ENCODE results near the gene EIF4B.
A peak's percentile ranks its signal among the peaks of the same experiment; 100 is the strongest.

Gene EIF4B

DNA sequence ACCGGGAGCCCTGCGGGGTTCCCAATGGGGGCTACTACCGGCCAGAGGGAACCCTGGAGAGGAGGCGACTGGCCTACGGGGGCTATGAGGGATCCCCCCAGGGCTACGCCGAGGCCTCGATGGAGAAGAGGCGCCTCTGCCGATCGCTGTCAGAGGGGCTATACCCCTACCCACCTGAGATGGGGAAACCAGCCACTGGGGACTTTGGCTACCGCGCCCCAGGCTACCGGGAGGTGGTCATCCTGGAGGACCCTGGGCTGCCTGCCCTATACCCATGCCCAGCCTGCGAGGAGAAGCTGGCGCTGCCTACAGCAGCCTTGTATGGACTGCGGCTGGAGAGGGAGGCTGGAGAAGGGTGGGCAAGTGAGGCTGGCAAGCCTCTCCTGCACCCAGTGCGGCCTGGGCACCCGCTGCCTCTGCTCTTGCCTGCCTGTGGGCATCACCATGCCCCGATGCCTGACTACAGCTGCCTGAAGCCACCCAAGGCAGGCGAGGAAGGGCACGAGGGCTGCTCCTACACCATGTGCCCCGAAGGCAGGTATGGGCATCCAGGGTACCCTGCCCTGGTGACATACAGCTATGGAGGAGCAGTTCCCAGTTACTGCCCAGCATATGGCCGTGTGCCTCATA, 53.3 kb downstream of the EIF4B start:
- no peak for DNase-seq (ENCODE audit: low read depth in 2 of 2)

DNA sequence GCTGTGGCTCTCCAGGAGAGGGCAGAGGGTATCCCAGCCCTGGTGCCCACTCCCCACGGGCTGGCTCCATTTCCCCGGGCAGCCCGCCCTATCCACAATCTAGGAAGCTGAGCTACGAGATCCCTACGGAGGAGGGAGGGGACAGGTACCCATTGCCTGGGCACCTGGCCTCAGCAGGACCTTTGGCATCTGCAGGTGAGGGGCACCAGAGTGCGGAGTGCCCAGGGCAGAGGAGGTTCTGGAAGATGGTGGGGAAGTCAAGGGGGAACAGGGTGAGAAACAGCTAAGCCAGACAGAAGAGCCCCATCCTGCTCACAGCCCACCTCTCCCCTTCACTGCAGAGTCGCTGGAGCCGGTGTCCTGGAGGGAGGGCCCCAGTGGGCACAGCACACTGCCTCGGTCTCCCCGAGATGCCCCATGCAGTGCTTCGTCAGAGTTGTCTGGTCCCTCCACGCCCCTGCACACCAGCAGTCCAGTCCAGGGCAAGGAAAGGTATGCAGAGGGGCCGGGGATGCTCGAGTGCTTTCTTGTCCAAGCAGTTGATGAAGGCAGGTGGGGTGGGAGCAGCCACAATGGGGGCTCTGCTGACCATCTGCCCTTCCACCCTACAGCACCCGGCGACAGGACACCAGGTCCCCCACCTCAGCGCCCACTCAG, 53.9 kb downstream of the EIF4B start:
- no peak for DNase-seq (ENCODE audit: low read depth in 2 of 2)

DNA sequence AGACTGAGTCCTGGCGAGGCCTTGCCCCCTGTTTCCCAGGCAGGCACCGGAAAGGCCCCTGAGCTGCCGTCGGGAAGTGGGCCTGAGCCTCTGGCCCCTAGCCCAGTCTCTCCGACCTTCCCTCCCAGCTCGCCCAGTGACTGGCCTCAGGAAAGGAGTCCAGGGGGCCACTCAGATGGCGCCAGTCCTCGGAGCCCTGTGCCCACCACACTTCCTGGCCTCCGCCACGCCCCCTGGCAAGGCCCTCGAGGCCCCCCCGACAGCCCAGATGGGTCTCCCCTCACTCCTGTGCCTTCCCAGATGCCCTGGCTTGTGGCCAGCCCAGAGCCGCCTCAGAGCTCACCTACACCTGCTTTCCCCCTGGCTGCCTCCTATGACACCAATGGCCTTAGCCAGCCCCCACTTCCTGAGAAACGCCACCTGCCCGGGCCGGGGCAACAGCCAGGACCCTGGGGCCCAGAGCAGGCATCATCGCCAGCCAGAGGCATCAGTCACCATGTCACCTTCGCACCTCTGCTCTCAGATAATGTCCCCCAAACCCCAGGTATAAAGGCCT, 54.5 kb downstream of the EIF4B start:
- no peak for DNase-seq (ENCODE audit: low read depth in 2 of 2)

DNA sequence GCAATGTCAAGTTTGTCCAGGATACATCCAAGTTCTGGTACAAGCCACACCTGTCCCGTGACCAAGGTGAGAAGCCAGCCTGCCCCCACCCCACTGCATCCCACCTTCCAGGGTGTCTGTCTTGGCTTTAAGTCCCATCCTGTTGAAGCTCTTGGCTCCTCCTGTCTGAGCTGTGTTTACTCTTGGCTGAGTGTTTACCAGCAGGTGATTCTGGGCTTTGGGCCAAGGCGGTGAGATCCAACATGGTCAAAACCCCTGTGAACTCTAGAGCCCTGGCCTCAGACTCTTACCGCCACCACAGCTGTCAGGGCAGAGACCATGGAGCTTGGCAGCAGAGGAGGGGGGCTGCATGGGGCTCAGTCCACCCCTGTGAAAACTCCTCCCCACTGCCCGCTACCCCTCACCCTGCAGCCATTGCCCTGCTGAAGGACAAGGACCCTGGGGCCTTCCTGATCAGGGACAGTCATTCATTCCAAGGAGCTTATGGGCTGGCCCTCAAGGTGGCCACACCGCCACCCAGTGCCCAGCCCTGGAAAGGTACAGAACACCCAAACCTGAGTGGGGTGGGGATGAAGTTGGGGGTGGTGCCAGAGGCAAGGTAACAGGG, 55.3 kb downstream of the EIF4B start:
- no peak for DNase-seq (ENCODE audit: low read depth in 2 of 2)

DNA sequence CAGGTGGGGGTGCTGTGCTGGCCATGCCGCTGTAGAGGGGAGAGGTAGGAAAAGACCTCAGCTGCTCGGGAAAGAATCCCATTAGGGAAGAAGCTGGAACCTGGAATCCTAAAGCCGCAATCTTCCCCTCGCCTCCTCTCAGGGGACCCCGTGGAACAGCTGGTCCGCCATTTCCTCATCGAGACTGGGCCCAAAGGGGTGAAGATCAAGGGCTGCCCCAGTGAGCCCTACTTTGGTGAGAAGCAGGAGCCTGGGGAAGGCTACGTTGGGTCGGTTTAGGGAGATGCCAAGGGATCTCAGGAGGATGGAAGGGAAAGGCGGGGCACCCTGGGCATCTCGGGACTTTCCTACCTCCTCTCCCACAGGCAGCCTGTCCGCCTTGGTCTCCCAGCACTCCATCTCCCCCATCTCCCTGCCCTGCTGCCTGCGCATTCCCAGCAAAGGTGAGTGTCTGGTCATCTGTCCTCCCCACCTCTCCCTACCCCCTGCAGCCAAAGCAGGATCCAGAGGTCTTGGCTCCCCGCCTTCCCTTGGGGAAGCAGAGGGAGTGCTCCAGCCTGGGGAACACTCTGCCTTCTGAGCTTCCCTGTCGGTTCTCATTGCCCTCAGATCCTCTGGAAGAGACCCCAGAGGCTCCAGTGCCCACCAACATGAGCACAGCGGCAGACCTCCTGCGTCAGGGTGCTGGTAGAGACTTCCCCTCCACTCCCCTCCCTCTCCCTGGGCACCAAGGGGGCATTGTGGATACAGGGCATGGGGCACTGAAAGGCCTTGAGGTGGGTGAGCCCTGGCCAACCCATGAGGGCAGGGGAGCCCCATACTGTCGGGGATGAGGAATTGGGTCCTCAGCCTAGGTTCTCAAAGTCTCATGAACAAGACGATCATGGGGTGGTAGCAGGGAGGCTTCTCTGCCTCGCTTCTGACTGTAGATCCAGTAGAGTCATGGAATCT, 56.0 kb downstream of the EIF4B start:
- DNase-seq (ENCODE audit: low read depth in 2 of 2): no peak

DNA sequence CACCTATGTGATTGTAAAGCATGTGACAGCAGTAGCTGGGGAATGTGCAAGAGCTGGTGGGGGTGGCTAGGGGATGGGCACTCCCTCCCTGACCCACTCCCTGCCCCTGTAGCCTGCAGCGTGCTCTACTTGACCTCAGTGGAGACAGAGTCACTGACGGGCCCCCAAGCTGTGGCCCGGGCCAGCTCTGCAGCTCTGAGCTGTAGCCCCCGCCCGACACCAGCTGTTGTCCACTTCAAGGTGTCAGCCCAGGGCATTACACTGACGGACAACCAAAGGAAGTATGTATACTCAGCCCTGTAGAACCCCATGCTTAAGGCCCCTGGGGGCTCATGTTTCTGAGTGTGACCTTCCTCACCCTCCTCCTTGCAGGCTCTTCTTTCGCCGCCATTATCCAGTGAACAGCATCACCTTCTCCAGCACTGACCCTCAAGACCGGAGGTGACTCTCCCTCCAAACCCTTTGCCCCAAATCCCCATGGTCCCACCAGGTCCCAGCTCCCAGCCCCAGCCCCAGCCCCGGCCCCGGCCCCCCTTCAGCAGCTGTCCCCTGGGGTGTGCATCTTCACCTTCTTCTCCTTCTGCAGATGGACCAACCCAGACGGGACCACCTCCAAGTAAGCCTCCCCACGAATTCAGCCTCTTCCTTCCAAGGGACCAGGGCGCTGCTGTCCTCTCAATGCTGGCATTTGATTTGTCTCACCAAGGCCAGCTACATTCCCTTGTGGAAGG, 56.9 kb downstream of the EIF4B start:
- no peak for DNase-seq (ENCODE audit: low read depth in 2 of 2)

DNA sequence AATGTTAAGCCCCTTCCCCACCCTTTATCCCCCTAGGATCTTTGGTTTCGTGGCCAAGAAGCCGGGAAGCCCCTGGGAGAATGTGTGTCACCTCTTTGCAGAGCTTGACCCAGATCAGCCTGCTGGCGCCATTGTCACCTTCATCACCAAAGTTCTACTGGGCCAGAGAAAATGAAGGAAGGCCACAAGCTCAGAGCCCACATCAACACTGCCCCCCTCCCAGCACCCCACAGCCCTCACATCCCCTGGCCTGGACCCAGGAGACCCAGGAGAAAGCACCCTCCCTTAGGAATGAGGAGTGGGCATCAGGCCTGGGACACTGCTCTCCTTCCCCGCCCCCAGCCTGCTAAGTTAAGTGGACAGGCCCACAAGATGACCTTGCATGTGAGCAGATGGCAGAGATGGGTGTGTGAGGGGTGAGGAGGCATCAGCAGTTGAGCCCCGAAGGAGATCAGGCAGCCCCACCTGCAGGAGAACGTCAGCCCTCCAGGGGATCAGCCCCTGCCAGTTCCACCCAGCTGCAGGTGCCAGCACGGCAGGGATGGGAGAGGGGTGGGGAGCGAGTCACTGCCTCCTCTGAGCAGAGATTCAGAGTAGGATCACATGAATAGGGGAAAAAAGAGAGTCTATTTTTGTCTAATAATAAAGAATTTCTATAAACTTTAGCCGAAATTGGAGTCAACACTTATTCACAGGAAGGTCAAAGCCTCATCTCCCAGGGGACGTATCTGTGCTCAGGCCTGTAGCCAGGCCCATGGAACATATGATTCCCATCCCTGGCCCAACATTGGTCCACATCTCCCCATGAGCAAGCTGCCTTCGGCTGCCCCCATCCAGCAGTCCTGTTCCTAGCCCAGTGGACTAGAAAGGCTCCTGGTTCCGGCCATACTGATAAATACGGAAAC, 57.7 kb downstream of the EIF4B start:
- no peak for DNase-seq (ENCODE audit: low read depth in 2 of 2)

DNA sequence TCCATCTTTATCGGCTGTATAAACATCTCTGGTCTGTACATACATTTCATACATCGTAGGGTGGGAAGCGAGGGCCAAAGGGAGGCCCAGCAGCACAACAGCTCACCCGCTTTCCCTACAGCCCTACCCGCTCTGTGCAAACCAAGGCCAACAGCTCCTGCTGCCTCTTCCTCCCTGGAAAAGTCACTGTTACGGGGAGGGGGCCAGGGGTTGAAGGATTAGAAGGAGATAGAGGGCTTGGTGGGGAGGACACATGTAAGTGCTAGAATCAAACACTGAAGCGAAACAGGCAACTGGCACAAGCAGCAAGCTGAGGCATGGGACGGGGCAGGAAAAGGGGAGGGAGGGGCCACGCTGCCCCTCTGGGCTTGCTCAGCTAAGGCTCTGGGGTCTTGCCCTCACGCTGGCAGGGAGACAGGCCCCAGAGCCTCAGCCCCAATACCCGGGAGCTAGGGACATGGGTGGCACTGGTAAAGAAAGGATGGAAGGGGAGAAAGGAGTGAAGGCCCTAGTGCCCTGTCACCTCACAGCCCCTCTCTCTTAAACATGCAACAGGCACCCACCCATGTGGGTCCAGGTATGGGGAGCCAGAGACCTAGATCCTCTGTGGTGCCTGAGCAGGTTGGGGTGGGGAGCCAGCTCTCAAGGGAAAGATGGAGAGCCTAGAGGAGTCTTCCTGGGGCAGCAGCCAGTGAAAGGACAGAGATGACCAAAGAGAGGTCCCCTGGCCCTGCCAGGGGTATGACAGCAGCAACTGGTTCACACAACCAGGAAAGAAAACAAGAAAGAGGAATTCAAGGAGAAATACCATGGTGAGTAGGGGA, 58.6 kb downstream of the EIF4B start:
- no peak for DNase-seq (ENCODE audit: low read depth in 2 of 2)

DNA sequence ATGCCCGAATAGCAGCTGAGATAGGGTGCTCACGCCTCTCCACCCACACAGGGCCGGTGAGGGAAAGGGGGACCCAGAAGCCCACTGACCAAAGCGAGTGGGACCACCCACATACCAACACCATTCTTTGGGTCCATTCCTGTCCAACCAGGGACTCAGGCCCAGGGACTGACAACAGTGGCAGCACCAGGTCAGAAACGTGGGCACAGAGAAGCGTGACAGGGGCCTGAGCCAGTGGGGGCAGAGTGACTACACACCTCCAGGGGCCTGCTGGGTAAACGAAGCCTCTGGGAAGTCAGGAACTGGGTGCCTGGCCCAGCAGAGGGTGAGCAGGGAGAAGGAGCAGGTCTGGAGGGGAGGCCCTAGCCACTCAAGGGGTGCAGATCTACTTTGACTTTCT, 59.2 kb downstream of the EIF4B start:
- no peak for DNase-seq (ENCODE audit: low read depth in 2 of 2)

DNA sequence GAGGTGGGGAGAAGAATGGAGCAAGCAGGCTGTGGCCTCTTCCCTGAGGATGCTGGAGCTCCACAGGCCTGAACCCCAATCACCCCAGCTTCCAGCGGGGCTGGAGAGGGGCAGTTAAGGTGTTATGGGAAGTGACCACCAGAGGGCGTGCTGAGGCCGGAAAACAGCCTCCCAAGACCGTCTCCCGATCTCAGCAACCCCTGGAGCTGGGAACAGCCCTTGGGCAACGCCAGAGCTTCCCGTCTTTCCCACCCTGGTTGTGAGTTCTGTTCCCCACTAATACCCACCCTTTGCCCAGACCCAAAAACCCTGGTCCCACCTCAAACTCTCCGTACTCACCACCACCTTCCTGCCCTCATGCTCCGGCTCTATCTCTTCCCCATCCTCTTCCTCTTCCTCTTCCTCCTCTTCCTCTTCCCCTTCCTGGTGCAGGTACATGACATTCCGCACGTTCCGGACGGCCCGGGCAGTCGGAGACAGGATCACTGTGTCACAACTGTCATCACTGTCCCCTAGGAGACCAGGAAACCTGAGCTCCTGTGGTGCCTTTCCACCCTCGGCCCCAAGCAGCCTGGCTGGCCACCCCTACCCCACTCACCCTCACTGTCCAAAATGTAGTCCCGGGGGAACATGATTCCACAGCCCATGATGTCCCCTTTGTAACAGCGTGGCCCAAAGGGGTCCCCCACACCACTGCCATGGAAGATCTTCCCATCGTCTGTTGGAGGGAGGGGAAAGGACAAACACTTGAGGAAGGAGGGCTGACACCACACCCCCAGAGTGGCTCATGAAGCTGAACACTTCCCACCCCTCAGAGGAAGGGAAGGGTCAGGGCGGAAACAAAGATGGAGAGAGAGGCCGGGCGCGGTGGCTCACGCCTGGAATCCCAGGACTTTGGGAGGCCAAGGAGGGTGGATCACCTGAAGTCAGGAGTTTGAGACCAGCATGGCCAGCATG, 60.0 kb downstream of the EIF4B start:
- peak; percentile 58 to 67 for DNase-seq (ENCODE audit: low read depth in 2 of 2)

DNA sequence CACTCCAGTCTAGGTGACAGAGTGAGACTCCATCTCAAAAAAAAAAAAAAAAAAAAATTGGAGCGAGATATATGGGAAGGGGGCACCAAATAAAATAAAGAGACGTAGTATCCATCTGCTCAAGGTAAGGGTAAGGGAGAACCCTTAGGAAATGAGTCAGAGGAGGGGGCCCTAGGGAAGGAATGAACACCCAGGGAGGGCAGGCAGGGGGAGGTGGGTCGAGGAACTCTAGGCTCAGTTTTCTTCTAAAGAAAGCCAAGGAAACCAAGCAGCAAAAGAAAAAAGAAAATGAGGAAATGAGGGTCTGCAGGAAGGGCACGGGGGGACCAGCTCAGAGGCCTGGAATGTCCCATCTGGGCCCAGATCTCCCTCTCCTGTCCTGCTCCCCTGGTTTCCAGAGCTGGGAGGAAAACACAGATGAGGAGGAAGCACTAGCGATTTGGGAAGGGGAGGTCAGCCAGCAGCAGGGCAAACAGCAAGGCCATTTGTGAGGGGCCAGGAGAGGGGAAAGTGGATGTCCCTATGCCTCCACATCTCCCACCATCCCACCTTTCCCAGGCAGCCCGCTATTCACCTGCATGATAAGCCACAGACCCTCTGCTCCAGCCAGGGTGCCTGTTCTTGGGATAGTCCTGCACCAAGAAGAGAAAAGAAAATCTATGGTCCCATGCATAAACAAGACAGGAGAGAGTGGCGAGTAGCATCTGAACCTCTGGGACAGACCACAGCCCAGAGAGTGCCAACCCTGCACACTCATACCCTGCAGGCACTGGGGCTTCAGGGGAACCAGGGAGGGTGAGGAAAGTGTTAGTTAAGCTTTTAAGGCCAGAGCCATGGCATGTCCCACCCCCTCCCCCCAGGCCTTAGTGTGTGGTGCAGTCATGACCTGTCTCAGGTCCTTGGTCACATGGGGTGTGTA, 61.1 kb downstream of the EIF4B start:
- no peak for DNase-seq (ENCODE audit: low read depth in 2 of 2)

DNA sequence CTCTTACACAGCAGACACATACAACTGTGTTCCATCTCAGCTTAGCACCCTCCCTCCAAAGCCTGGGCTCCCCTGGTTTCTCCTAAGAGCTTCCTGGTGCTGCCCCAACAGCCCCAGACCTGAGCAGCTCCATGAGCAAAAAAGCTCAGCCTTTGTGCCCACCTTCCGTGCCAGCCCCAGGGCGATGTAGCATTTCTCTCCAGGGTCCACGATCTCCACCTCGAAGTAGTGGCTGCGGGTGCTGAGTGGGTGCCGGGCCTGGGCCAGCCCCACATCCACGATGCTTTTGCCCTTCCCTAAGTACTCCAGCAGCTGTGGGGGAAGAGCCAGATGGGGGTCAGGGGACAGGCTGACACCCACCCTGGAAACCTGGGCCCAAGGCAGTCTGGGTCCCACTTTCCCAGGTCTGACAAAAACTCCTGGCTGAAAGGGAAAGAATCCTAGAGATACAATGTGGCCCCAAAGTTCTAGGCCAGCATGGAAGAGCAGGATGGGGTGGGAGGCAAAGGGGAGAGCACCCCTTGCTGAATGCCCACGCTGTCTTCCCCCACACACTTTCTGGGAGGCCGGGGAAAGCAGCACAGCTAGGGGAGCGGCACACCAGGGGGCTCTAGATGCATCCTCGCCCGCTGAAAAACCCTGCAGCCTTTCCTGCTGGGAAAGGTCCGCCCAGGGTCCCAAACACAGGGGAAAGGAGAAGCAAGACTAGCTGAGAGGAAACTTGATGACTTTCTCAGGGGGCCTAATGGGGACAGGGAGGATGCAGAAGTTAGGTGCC, 61.9 kb downstream of the EIF4B start:
- no peak for DNase-seq (ENCODE audit: low read depth in 2 of 2)

DNA sequence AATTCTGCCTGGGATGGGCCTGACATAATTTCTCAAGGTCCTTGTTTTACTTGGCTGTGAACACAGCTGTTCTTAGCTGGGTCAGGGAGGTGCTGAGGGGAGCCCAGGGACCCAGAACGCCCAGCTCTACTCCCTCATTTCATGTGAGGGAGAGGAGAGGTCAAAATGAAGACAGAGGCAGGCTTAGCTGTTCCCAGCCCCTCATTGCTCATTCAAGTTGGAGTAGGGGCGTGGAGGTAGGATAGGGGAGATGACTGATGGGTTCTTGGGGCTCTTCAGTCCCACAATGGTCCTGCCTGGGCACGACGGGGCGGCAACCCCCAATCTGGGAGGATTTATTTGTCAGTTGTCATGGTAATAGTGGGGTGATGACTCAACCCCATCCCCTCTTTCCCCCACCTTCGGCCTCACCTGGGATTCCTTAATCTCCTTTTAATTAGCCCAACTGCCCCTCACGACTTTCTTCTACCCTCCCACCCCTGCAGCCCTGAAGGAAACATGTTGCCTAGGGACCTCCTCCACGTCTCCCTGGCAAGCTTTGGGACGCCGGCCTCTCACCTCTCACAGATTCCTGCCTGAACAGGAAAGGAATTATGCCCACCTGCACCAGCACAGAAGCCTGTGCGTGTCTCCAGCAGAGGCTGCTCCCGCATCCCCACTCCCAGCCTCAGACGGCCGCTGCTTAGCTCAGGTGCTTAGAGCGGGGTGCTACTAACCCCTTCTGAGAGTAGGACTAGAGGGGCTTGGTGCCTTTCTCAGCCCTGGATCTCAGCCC, 62.7 kb downstream of the EIF4B start:
- DNase-seq (ENCODE audit: low read depth in 2 of 2): no peak

DNA sequence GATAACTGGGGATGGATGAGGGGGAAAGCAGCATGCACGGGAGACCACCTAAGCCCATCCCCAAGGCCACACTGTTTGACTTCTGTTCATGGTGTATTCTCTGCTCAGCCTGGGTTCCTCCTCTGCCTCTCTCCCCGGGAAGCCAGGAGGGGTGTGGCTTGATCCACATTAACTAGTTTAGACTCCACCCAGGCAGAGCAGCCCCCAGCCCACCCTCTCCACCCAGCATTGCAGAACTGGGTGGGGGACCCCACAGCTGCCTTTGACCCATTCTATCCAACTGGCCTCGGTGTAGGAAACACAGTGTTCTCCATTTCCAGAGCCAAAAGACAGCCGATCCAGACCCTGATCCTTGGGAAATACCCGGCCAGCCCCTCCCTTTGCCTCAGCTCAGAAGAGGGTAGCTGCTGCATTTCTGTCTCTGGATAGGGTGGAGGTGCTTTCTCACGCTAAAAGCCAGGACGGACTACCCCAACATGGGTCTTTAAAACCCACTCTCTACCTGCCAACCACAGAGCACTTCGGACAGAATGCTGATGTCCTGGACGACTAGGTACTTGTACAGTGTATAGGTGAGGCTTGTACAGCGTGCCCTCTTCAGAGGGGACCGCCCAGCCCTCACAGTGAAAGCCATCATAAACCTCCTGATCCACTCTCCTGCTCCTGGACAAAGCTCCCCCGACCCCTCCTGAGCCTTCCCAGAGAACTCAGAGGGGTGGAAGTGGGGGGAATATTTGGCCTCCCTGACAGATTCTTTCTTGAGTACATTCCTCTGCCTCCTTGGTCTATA, 63.6 kb downstream of the EIF4B start:
- DNase-seq (ENCODE audit: low read depth in 2 of 2): no peak

All from stimulated activated CD4-positive, alpha-beta T cell treated with anti-CD3 and anti-CD28 coated beads, Interleukin-1b, Interleukin-23, amount 100 ng/mL, for 4 hours (primary cell).